T-helper 2 cell treated with Interferon-gamma antibody and Interleukin-4, amounts not matched to agents 100 ng/mL and 5 ng/mL, for 36 hours (primary cell): Measurements from ENCODE around the gene CDC34. TPM values are rescaled to one million over a fixed set of nuclear protein-coding genes. Genes with fewer than 3 reads are reported as not detected.

ENCODE experiments used
- intact Hi-C: fragments of 100-400 bp; cut with micrococcal nuclease; formaldehyde crosslinking; loops from one replicate; pipeline ENCODE4 v1.15.1; 2023
- total RNA-seq: library from RNA; stranded (reverse); gene quantifications from 2 replicates; pipeline ENCODE4 v1.2.3, GENCODE V29; 2022

Gene CDC34
- 39.8 and 43.5 TPM in 2 replicates for total RNA-seq

GRCh38 chr19:531753-532560 is at the start of gene CDC34:
Gene CDC34, plus strand, starts transcription at chr19:531760. Its CDS starts 172 bp downstream, at chr19:531932.
- intact Hi-C loops: loop anchor here (1.0 to 2.0 kb wide), 2 partner anchors 21 to 41 kb away; partner anchors contain the start of gene BSG

- intact Hi-C loops: no loop called here
Measured at GRCh38 chr19:482186-483041, 49.1 kb upstream of the CDC34 start.

- intact Hi-C loops: no loop called here
Measured at GRCh38 chr19:483332-484072, 48.1 kb upstream of the CDC34 start.

GRCh38 chr19:484494-484893 is 47.1 kb upstream of the CDC34 start:
- intact Hi-C loops: no loop called here

GRCh38 chr19:485077-485476 is 46.5 kb upstream of the CDC34 start:
- intact Hi-C loops: no loop called here

DNA sequence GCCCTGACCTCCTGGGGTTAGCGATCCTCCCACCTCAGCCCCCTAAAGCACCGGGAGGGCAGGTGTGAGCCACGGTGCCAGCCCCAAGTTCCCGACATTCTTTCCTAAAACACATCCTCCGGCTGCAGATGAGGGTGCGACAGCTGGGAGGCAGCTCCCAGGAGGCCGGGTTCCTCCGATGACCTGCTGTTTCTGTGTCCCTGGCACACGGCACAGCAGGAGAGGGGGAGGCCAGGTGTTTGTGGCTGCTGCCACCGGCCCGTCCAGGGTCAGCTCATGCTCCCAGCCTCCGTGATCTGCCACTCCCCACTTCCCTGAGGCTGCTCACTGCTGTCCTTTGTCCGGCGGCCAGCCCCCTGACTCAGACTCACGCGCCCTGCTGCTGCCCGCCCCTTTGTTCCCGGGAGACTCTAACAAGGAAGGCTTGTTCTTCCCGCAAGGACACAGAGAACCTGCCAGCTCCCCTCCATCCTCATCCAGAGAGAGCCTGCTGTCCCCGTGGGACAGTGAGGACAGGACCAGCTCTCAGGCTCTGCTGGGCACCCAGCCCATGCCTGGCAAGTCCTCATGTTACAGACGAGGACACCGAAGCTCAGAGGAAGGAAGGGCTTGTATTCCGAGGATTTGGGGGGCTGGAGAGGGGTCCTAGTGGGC is 45.9 kb upstream of the CDC34 start:
- intact Hi-C loops: no loop called here

GRCh38 chr19:488505-489417 is 42.8 kb upstream of the CDC34 start:
- intact Hi-C loops: loop anchor here (1.0 kb wide), 1 partner anchor 18 kb away; no protein-coding TSS in a partner anchor

DNA sequence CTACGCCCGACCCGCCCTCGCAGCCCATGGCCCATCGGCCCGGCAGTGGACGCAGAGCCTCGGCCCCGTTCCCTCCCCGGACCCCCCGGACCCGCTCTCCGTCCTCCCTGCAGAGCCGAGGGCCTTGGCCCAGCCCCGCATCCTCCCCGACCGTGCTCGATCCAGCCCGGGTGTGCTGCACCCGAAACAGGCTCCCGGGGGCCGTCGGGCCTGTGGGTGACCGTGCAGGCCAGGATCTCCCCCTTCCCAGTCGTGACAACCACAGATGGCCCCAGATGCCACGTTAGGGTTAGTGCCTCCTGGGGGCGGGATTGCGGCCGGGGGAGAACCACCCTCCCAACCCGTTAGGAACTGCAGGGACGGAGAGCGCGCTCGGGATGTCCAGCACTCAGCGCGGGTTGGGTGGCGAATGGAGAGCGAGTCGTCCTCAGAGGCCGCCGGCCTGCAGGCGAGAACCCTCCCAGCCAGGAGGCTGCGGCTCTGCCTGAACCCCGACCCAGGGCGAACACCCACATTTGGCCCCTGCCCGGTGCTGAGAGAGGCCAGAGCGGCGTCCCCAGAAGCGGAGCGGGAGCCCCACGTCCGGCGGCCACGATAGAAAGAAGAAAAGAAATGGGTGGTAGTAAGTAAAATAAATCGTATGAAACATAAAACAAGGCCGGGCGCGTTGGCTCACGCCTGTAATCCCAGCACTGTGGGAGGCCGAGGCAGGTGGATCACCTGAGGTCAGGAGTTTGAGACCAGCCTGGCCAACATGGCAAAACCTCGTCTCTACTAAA is 42.0 kb upstream of the CDC34 start:
- intact Hi-C loops: loop anchor here (1.0 kb wide), 1 partner anchor 17 kb away; no protein-coding TSS in a partner anchor

DNA sequence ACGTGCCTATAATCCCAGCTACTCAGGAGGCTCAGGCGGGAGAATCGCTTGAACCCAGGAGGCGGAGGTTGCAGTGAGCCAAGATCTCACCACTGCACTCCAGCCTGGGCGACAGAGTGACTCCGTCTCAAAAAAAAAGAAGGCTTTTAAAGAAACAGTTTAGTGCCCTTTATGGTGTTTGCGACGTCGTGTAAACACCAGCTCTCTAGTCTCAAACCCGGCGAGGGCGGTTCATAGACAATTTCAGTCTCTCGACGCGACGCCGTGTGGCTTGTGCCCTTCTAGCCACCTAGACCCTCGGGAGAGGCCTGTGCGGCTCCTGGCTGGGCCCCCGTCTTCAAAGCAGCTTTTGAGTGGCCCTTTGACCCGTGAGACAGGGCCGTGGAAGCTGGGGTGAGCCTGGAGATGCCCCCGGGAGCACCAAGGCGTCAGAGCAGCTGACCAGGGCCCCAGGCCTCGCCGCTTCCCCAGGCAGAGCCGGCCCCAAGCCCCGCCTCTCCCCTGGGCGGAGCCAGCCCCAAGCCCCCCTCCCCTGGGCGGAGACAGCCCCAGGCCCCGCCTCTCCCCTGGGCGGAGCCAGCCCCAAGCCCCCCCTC is 40.3 kb upstream of the CDC34 start:
- intact Hi-C loops: no loop called here

GRCh38 chr19:492091-492531 is 39.4 kb upstream of the CDC34 start:
- intact Hi-C loops: no loop called here

- intact Hi-C loops: no loop called here
Measured at GRCh38 chr19:493391-494170, 38.0 kb upstream of the CDC34 start.

DNA sequence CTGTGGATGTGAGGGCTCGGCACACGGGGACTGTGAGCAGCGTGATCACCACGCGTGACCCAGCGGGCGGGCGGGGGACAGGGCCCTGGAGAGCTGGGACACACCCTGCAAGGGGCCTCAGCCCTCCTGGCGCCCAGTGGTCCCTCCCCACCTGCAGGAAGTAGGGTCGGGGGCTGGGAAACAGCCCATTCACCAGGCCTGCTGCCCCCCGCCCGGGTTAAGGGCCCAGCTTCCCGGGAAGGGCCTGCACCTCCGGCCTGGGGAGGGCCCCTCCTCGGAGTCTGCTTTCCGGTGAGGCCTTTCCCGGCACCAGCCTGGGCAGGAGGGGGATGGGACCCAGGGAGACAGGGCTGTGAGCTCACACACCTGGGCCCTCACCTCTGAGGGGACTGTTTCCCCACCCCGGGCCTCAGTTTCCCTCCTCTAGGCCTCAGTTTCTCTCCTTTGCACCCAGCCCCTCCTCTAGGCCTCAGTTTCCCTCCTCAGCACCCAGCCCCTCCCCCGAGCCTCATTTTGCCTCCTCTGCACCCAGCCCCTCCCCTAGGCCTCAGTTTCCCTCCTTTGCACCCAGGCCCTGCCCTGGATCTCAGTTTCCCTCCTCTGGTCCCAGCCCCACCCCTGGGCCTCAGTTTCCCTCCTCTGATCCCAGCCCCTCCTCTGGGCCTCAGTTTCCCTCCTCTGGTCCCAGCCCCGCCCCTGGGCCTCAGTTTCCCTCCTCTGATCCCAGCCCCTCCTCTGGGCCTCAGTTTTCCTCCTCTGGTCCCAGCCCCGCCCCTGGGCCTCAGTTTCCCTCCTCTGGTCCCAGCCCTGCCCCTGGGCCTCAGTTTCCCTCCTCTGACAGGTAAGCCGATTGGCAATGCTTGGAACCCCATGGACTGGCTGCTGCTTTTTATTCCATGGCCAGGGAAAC is 37.1 kb upstream of the CDC34 start:
- intact Hi-C loops: no loop called here

DNA sequence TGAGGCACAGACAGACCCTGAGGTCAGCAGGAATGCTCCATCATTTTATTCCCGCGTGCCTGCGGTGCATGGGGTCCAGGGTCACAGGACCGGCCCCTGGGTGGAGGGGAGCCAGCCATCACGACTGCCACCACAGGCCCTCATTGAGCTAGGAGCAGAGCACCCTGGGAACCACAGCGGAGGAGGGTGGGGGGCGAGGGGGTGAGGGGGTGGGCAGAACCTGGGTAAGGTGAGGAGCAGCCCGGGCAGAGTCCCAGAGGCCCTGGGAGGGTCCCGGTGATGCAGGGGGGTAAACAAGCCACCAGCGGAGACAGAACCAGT is 36.5 kb upstream of the CDC34 start:
- intact Hi-C loops: no loop called here

- intact Hi-C loops: no loop called here
Measured at GRCh38 chr19:495402-496111, 36.0 kb upstream of the CDC34 start.

DNA sequence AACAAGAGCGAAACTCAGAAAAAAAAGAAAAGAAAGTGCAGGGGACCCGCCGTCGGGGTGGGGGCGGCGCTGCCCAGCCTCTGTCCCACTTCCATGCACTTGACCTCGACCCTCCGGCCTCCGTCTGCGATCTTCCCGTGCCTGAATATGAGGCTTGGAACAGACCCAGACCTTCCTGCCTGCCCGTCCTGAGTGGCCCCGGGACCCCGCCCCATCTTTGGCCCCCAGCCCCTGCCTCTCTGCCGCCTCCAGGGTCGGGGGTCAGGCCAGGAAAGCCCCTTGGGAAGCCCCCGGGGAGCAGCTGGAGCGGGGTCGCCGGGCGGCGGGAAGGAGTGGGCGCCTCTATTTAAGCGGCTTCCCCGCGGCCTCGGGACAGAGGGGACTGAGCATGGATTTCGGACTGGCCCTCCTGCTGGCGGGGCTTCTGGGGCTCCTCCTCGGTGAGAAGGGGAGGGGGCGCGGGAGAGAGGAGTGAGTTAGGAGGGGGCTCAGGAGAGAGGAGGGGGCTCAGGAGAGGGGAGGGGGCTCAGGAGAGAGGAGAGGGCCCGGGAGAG is 35.4 kb upstream of the CDC34 start, which contains the start of gene MADCAM1:
TSS of gene MADCAM1 (plus strand) at position 375 of the 554 bp plus-strand sequence. CDS start at position 389, 14 bp downstream.
- intact Hi-C loops: no loop called here

GRCh38 chr19:496986-497385 is 34.6 kb upstream of the CDC34 start:
- intact Hi-C loops: no loop called here
